H1 (cell line): Measurements from ENCODE around the gene CNGB1. TPM values are rescaled to one million over a fixed set of nuclear protein-coding genes. Genes with fewer than 3 reads are reported as not detected.

ENCODE experiments used
- CTCF ChIA-PET: fragments of 300-600 bp; sonication (Branson Sonifier 250); formaldehyde crosslinking; loops from one replicate; lab custom pipeline; 2021; ENCODE audit not compliant: partially characterized antibody; lab: Charles Lee
- POLR2A ChIA-PET: fragments of 300-600 bp; sonication (Branson Sonifier 250); formaldehyde crosslinking; loops from one replicate; lab custom pipeline; 2021; ENCODE audit warnings: inconsistent platforms; ENCODE audit not compliant: partially characterized antibody; lab: Charles Lee
- DNase-seq, 2 experiments: peaks; one replicate each; pipeline versions ENCODE4 v3.0.0 to v3.0.0-alpha.2; 2010 to 2022; ENCODE audit warnings: low spot score in 2 of 2, low read depth in 1 of 2, mixed read lengths in 1 of 2
- FAIRE-seq: peaks from 2 replicates; lab custom pipeline; 2011; peaks lifted over from hg19 to GRCh38; lab: Jason Lieb, UNC
- H2AFZ ChIP-seq: 2 replicates; pipeline ENCODE4 v1.8.1; 2012; ENCODE audit warnings: low read length, inconsistent platforms
- H2AK5ac ChIP-seq: 2 replicates; pipeline ENCODE4 v1.6.1; 2013; ENCODE audit warnings: low read depth, low read length
- H2BK120ac ChIP-seq: replicated peaks from 2 replicates; pipeline ENCODE3; 2013; ENCODE audit warnings: low read depth, low read length, inconsistent platforms
- H2BK12ac ChIP-seq: 2 replicates; pipeline ENCODE4 v1.6.1; 2013; ENCODE audit warnings: low read depth, low read length
- H2BK15ac ChIP-seq: 2 replicates; pipeline ENCODE4 v1.6.1; 2013; ENCODE audit warnings: low read length
- H2BK20ac ChIP-seq: 2 replicates; pipeline ENCODE4 v1.6.1; 2013; ENCODE audit warnings: low read length
- H2BK5ac ChIP-seq: 2 replicates; pipeline ENCODE4 v1.6.1; 2013; ENCODE audit warnings: low read depth, low read length
- H3K14ac ChIP-seq: 2 replicates; pipeline ENCODE4 v1.6.1; 2013; ENCODE audit warnings: inconsistent platforms; ENCODE audit not compliant: insufficient read length
- H3K18ac ChIP-seq: 2 replicates; pipeline ENCODE4 v1.6.1; 2013; ENCODE audit warnings: low read length; ENCODE audit errors: extremely low read depth
- H3K23ac ChIP-seq: 2 replicates; pipeline ENCODE4 v1.6.1; 2013; ENCODE audit warnings: inconsistent platforms; ENCODE audit not compliant: insufficient read length
- H3K23me2 ChIP-seq: 2 replicates; pipeline ENCODE4 v1.6.1; 2013; ENCODE audit warnings: low read depth, low read length
- H3K27ac ChIP-seq: 2 replicates; pipeline ENCODE4 v1.6.1; 2011; ENCODE audit warnings: low read depth, low read length, inconsistent platforms
- H3K27me3 ChIP-seq, 4 experiments: replicated peaks in 1 of 4; 1 replicate in 1 of 4; 2 replicates in 3 of 4; pipeline versions ENCODE4 v1.6.1 to v1.8.1; 2011 to 2013; ENCODE audit warnings: low read length in 3 of 4, mild to moderate bottlenecking in 3 of 4, inconsistent platforms in 2 of 4, mixed read lengths in 2 of 4, moderate library complexity in 1 of 4; ENCODE audit not compliant: control insufficient read depth in 3 of 4, insufficient read depth in 3 of 4; ENCODE audit errors: extremely low read depth in 1 of 4
- H3K36me3 ChIP-seq, 4 experiments: 2 replicates each; pipeline versions ENCODE4 v1.6.1 to v1.8.1; 2011 to 2013; ENCODE audit warnings: mild to moderate bottlenecking in 4 of 4, low read length in 3 of 4, moderate library complexity in 2 of 4, control low read depth in 1 of 4, inconsistent platforms in 1 of 4; ENCODE audit not compliant: insufficient read depth in 4 of 4, control insufficient read depth in 2 of 4
- H3K4ac ChIP-seq: replicated peaks from 2 replicates; pipeline ENCODE3; 2013; ENCODE audit warnings: low read length, low read depth, mixed read lengths, inconsistent platforms; ENCODE audit not compliant: insufficient read length
- H3K4me1 ChIP-seq, 4 experiments: replicated peaks in 1 of 4; 1 replicate in 1 of 4; 2 replicates in 3 of 4; pipeline versions ENCODE4 v1.6.1 to v1.8.1; 2011 to 2013; ENCODE audit warnings: low read length in 3 of 4, inconsistent platforms in 2 of 4, mixed read lengths in 1 of 4; ENCODE audit not compliant: insufficient read depth in 4 of 4, control insufficient read depth in 3 of 4
- H3K4me2 ChIP-seq, 2 experiments: 2 replicates each; pipeline versions ENCODE4 v1.6.1 to v1.8.1; 2011 to 2013; ENCODE audit warnings: low read depth in 2 of 2, low read length in 2 of 2, control low read depth in 1 of 2, inconsistent platforms in 1 of 2, mild to moderate bottlenecking in 1 of 2; ENCODE audit not compliant: insufficient read depth in 1 of 2
- H3K4me3 ChIP-seq, 4 experiments: fragments of 200-600, 300-600 bp in 1 of 4; sonication (generic), shearing (Covaris generic), sonication (Bioruptor Twin) in 1 of 4; 2 replicates each; pipeline versions ENCODE4 v1.5.1 to v1.8.1; 2011 to 2016; ENCODE audit warnings: low read length in 4 of 4, low read depth in 3 of 4, control low read depth in 2 of 4, inconsistent platforms in 2 of 4, mild to moderate bottlenecking in 2 of 4, mixed read lengths in 1 of 4, moderate library complexity in 1 of 4; ENCODE audit not compliant: insufficient read depth in 2 of 4; ENCODE audit errors: extremely low read depth in 1 of 4
- H3K56ac ChIP-seq: replicated peaks from 2 replicates; pipeline ENCODE3; 2013; ENCODE audit warnings: low read depth, mild to moderate bottlenecking, mixed read lengths, low read length, inconsistent platforms; ENCODE audit not compliant: insufficient read length
- H3K79me1 ChIP-seq: 2 replicates; pipeline ENCODE4 v1.6.1; 2013; ENCODE audit warnings: low read depth, low read length, control low read depth
- H3K79me2 ChIP-seq, 2 experiments: 2 replicates each; pipeline versions ENCODE4 v1.6.1 to v1.8.1; 2012 to 2013; ENCODE audit warnings: low read length in 2 of 2, mild to moderate bottlenecking in 2 of 2, inconsistent platforms in 1 of 2; ENCODE audit not compliant: insufficient read depth in 2 of 2, control insufficient read depth in 1 of 2
- H3K9ac ChIP-seq, 4 experiments: replicated peaks in 1 of 4; 1 replicate in 1 of 4; 2 replicates in 3 of 4; pipeline versions ENCODE4 v1.6.1 to v1.8.1; 2011 to 2013; ENCODE audit warnings: low read depth in 3 of 4, low read length in 3 of 4, control low read depth in 2 of 4, mild to moderate bottlenecking in 2 of 4, moderate library complexity in 2 of 4, inconsistent platforms in 1 of 4; ENCODE audit errors: extremely low read depth in 1 of 4
- H3K9me3 ChIP-seq, 2 experiments: 2 replicates each; pipeline versions ENCODE4 v1.6.1 to v1.8.1; 2012 to 2013; ENCODE audit warnings: mild to moderate bottlenecking in 2 of 2, moderate library complexity in 2 of 2, control low read depth in 1 of 2, inconsistent platforms in 1 of 2, low read depth in 1 of 2, low read length in 1 of 2, mixed read lengths in 1 of 2; ENCODE audit not compliant: insufficient read depth in 2 of 2
- H4K20me1 ChIP-seq, 2 experiments: replicated peaks in 1 of 2; 2 replicates each; pipeline versions ENCODE3 to v1.8.1; 2011 to 2013; ENCODE audit warnings: inconsistent platforms in 2 of 2, low read length in 2 of 2, mild to moderate bottlenecking in 1 of 2; ENCODE audit not compliant: insufficient read depth in 2 of 2, control insufficient read depth in 1 of 2
- H4K5ac ChIP-seq: 2 replicates; pipeline ENCODE4 v1.6.1; 2013; ENCODE audit warnings: low read length, low read depth, mixed read lengths, inconsistent platforms; ENCODE audit not compliant: insufficient read length
- H4K8ac ChIP-seq: 2 replicates; pipeline ENCODE4 v1.8.0; 2013; ENCODE audit warnings: mild to moderate bottlenecking, moderate library complexity, low read length, inconsistent platforms; ENCODE audit not compliant: insufficient read depth; ENCODE audit errors: extremely low read depth
- H4K91ac ChIP-seq: replicated peaks from 2 replicates; pipeline ENCODE3; 2013; ENCODE audit warnings: low read length, mixed read lengths, inconsistent platforms; ENCODE audit not compliant: insufficient read length
- GABPA ChIP-seq: IDR thresholded peaks from 2 replicates; pipeline ENCODE4 v1.6.1; 2011; ENCODE audit warnings: mild to moderate bottlenecking, low read length, moderate library complexity, borderline replicate concordance; ENCODE audit not compliant: insufficient read depth
- KDM1A ChIP-seq: fragments of 200-600, 300-600 bp; sonication (generic); IDR thresholded peaks from 2 replicates; pipeline ENCODE4 v1.7.1; 2016; ENCODE audit warnings: mild to moderate bottlenecking, low read length, borderline replicate concordance
- SAP30 ChIP-seq: fragments of 300-600 bp; sonication (generic); IDR thresholded peaks from 2 replicates; pipeline ENCODE4 v1.7.1; 2012; ENCODE audit warnings: low read length, moderate library complexity, mild to moderate bottlenecking, inconsistent platforms; ENCODE audit not compliant: insufficient read depth, insufficient replicate concordance
- SIN3A ChIP-seq, 2 experiments: IDR thresholded peaks in 1 of 2; conservative IDR thresholded peaks in 1 of 2; 2 replicates each; pipeline ENCODE4 v1.6.1; 2011 to 2012; ENCODE audit warnings: low read length in 2 of 2, improper control_type of control experiment in 1 of 2, low read depth in 1 of 2, mild to moderate bottlenecking in 1 of 2
- WGBS, 2 experiments: shearing (Covaris generic) in 1 of 2; methylation state at CpG; one replicate each; pipeline versions ENCODE4 v1.1.6 to v1.1.7; 2013 to 2015; ENCODE audit warnings: low lambda C conversion rate in 2 of 2, mixed read lengths in 2 of 2, inconsistent platforms in 1 of 2, low coverage in 1 of 2, missing lambda C conversion rate in 1 of 2; ENCODE audit not compliant: insufficient replicate concordance in 2 of 2, insufficient coverage in 1 of 2, insufficient read length in 1 of 2; ENCODE audit errors: extremely low coverage in 1 of 2, missing lambda C conversion rate in 1 of 2; 5-methylcytosine and 5-hydroxymethylcytosine counted together
- polyA plus RNA-seq, 7 experiments: library from polyadenylated mRNA; depleted of rRNA in 3 of 7; stranded (reverse) in 5 of 7; unstranded in 2 of 7; fragments of >200 nt in 5 of 7; fragments of 200-250 nt in 2 of 7; gene quantifications; 1 replicate in 5 of 7; 2 replicates in 1 of 7; 4 replicates in 1 of 7; pipeline versions ENCODE4 v1.2.1 to v1.2.3, GENCODE V29; 2011 to 2013; ENCODE audit warnings: missing spikeins in 2 of 7, mixed read lengths in 2 of 7
- total RNA-seq: library from RNA; stranded (reverse); fragmentation: NEBNext Ultra II Directional; extraction: Animal tissue kit (Norgen Biotek cat#: 25700); gene quantifications from 2 replicates; pipeline ENCODE4 v1.2.1, GENCODE V29; 2021
- TF ChIP-seq, protein P1 (sequence below): IDR thresholded peaks from 2 replicates; pipeline ENCODE4 v1.6.1; 2012; ENCODE audit warnings: inconsistent platforms

Gene CNGB1
- total and polyA plus RNA-seq, 2 of the 8 experiments (the other 6 are each of a cell fraction or from before 2014, with no cell fraction given), result not detected

DNA sequence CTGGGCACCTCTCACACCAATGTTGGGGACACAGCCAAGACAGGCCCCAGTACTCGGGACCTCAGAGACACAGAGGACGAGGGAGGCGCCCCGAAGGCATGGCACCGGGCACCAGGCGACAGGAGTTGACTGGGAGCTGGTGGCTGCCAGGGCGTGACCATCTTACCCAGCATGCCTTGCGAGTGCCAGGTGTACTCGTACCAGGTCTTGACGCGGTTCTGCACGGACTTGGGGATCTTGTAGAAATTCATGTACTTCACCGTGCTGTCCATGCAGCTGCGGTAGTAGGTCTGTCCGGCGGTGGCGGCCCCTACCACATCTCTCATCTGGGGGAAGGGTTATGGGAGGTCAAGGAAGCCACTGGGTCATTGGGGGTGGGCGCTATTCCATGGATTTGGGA lies 67.3 kb downstream of the CNGB1 start:
- Histone ChIP-seq H3K27me3 (no peaks in the 10 kb centered on the region), H2BK12ac (no peak overlapping the region), H3K4ac (no peak overlapping the region), H2BK20ac (no peak overlapping the region), H3K14ac (no peak overlapping the region), H3K56ac (no peak overlapping the region), H3K18ac (no peak overlapping the region), H4K91ac (no peak overlapping the region), H3K36me3 (no peaks in the 10 kb centered on the region), H3K23ac (no peak overlapping the region), H2BK5ac (no peak overlapping the region), H2BK15ac (no peak overlapping the region), H3K79me1 (no peaks in the 10 kb centered on the region), H3K4me2 (no peak overlapping the region), H4K5ac (no peak overlapping the region), H3K9ac (no peak overlapping the region), H2AFZ (no peak overlapping the region), H3K9me3 (no peaks in the 10 kb centered on the region), H3K23me2 (no peaks in the 10 kb centered on the region), H2AK5ac (no peak overlapping the region), H3K27ac (no peak overlapping the region), H3K4me1 (no peaks in the 10 kb centered on the region; a peak in 1 of 7 replicates), H4K8ac (no peak overlapping the region), H2BK120ac (no peak overlapping the region), H4K20me1 (peaks cover 0 to 3% of the 10 kb centered on the region in 2 experiments), H3K4me3 (no peak overlapping the region), H3K79me2 (no peaks in the 10 kb centered on the region)
- no peak for FAIRE-seq
- TF ChIP-seq KDM1A (no peak), GABPA (no peak), SIN3A (conservative IDR thresholded peaks at IDR 0.05 in 1 of 2, IDR thresholded peaks at IDR 0.05 in 1 of 2; ENCODE audit: low read depth in 1 of 2, low read length in 2 of 2) (no peak), SAP30 (no peak)
- TF ChIP-seq, protein P1, sequence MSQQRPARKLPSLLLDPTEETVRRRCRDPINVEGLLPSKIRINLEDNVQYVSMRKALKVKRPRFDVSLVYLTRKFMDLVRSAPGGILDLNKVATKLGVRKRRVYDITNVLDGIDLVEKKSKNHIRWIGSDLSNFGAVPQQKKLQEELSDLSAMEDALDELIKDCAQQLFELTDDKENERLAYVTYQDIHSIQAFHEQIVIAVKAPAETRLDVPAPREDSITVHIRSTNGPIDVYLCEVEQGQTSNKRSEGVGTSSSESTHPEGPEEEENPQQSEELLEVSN, result no peak
- ChIA-PET POLR2A (no interaction called here), CTCF (interaction anchor here (1.1 to 16.4 kb wide), 3 partner anchors 20 to 91 kb away, joined by 3 to 305 read pairs (median 63); partner anchors contain the start of genes USB1 and ZNF319)
- no peak for DNase-seq
- 89% methylated on average over 18 of the region's 18 CpGs; no CpG with 5 or more reads in 1 of the 2 experiments for WGBS, 2 experiments
